Myocyte (in vitro differentiated cells): Measurements from ENCODE around the gene LHX3. TPM values are rescaled to one million over a fixed set of nuclear protein-coding genes. Genes with fewer than 3 reads are reported as not detected.

Experiments used
- DNase-seq: peaks from one replicate; pipeline ENCODE4 v3.0.0-alpha.2; 2012; ENCODE audit warnings: low read depth
- total RNA-seq: library from RNA; depleted of rRNA; stranded (reverse); fragments of >200 nt; gene quantifications from 2 replicates; pipeline ENCODE4 v1.2.3, GENCODE V29; 2014

LHX3 gene
- total RNA-seq, 1 donor from 2014 or later = not detected

- no peak for DNase-seq
Measured at GRCh38 chr9:136193891-136194279, 11.0 kb downstream of the LHX3 start.

GRCh38 chr9:136193127-136193890 lies 11.6 kb downstream of the LHX3 start:
- no peak for DNase-seq

GRCh38 chr9:136192289-136193126 lies 12.4 kb downstream of the LHX3 start:
- no peak for DNase-seq

- no peak for DNase-seq
Measured at GRCh38 chr9:136191960-136192286, 13.0 kb downstream of the LHX3 start.

- no peak for DNase-seq
Measured at GRCh38 chr9:136191099-136191959, 13.6 kb downstream of the LHX3 start.

GRCh38 chr9:136190656-136191055 lies 14.3 kb downstream of the LHX3 start:
- DNase-seq = no peak

- no peak for DNase-seq
Measured at GRCh38 chr9:136190237-136190601, 14.7 kb downstream of the LHX3 start.

- DNase-seq = peak; percentile 56
Measured at GRCh38 chr9:136189394-136190236, 15.3 kb downstream of the LHX3 start.

- DNase-seq = no peak
Measured at GRCh38 chr9:136187683-136188586, 17.0 kb downstream of the LHX3 start.

GRCh38 chr9:136187197-136187596 lies 17.7 kb downstream of the LHX3 start:
- no peak for DNase-seq

GRCh38 chr9:136186386-136186785 lies 18.5 kb downstream of the LHX3 start:
- DNase-seq = no peak

GRCh38 chr9:136185596-136186366 lies 19.1 kb downstream of the LHX3 start:
- no peak for DNase-seq

GRCh38 chr9:136185066-136185465 lies 19.9 kb downstream of the LHX3 start:
- no peak for DNase-seq

GRCh38 chr9:136182850-136183422 lies 22.0 kb downstream of the LHX3 start:
- DNase-seq = no peak

- DNase-seq = no peak
Measured at GRCh38 chr9:136182420-136182787, 22.5 kb downstream of the LHX3 start.

GRCh38 chr9:136181784-136182419 lies 23.0 kb downstream of the LHX3 start:
- DNase-seq = no peak

- no peak for DNase-seq
Measured at GRCh38 chr9:136180586-136180985, 24.3 kb downstream of the LHX3 start.

GRCh38 chr9:136179761-136180160 lies 25.2 kb downstream of the LHX3 start:
- no peak for DNase-seq
